ENCODE results near the gene EMILIN1.
A peak's percentile ranks its signal among the peaks of the same experiment; 100 is the strongest.

EMILIN1 gene

DNA sequence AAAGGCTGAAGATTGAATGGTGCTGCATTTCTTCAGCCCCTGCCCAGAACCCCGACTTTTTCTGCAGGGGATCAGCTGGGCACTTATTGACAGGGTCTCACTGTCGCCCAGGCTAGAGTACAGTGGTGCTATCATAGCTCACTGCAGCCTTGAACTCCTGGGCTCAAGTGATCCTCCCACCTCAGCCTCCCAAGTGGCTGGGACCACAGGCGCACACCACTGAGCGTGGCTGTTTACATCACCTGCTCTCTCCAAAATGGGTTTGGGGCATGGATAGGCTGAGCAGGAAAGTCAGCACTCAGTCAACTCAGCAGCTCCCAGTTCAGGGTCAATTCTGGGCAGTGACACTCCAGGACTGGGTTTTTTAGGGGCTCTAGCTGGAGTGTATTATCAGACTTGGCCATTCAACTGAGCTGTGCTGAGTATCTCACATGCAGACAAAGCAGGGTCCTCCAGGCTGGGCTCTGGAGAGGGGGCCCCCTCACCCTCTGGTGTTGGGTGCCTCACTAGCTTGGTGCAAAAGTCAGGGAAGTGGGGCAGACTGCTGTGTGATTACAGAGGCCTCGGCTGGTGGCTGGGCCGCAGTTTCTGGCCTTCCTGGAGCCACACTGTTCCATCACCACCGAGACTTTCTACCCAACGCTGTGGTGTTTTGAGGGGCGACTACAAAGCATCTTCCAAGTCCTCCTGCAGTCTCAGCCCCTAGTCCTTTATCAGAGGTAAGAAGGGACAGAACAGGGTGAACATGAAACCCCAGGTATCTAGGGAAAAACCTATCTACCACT is 49.7 kb downstream of the EMILIN1 start:
- DNase-seq, result no peak

DNA sequence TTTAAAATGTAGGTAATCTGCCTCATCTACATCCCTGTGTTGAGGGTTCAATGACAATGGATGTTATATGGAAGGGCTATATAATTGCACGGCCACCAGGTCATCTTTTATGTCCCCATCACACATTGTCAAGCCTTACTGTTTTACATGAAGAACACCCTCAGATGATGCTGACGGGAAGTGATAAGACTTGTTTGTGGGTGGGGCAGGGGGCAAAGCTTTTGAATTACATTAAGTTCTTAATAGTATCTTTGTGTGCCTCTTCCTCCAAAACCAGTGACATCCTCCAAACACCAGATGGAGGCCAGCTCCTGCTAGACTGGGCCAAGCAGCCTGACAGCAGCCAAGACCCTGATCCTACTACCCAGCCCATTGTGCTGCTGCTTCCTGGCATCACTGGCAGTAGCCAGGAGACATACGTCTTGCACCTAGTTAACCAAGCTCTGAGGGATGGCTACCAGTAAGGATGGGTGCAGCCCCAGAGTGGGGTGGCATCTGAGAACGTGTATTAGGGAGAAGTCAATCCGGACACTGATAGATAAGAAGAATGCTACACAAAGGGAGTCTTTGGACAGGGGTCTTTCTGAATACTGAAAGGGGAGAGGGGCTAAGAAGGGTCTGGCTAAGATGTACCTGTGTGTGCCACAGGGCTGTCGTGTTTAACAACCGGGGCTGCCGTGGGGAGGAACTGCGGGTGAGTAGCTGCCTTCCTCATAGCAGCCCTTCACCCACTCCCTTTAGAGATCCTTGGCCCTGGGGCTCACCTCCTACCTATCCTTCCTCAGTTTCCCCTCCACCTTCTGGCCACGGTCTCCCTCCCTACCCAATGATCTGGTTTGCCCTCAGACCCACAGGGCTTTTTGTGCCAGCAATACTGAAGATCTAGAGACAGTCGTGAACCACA is 50.5 kb downstream of the EMILIN1 start:
- DNase-seq, result no peak

DNA sequence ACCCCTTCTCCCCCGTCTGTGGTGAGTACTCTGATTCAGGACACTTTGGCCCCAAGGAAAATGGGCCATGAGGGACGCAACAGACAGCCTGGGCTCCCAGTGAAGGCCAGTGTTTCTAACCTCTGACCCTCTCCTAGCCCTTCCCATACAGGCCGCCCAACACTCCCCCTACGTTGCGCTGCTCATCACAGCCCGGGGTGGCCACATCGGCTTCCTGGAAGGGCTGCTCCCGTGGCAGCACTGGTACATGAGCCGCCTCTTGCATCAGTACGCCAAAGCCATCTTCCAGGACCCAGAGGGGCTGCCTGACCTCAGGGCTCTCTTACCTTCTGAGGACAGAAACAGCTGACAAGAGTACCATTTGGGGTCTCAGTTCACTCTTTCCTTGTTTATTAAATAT is 52.0 kb downstream of the EMILIN1 start:
- no peak for DNase-seq

DNA sequence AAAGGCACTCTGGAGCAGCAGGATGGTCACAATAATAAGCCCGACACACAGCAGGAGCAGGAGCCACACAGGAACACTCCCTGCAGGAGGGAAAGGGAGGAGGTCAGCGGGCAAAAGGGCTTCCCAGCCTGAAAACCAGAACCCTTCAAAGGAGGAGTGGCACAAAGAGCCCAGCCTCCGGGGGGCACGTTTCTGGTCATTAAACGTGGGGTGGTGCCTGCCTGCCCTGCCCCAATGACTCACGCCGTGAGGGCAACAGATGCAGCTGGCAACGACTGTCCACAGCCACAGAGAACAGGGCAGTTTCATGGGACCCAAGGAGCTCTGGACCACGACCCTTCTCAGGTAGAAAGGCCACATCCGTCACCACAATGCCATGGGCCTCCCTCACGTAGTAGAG is 53.0 kb downstream of the EMILIN1 start:
- DNase-seq, result no peak

DNA sequence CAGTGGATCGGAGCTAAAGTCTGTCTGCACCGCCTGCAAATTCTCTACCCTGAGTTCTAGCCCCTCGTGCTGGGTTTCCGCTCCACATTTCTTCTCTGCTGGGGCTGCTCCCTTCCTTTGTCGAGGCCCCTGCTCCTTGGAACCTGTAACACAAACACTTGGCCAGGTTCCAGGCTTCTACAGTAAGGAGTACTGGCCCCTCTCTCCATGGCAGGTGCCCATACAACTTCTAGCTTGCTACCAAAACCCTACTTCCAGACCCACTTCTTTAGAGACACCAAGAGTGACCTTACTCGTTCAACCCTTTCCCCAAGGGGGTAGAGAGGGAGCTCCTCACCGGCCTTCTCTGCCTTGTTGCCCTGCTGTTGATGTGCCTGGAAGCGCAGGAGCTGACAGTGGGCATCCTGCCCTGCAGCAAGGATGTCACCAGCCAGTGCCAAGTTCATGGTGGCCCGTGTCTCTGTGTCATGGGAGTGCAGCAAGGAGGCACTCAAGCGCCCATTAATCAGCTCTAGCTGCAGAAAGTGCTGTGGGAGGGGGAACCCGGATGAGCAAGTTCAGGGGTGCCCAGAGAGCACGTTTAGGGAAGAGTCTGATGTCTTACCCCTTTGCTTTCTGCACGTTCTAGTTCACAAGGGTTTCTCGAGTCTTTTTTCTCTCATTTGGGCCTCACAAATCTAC is 54.9 kb downstream of the EMILIN1 start:
- DNase-seq, result peak; percentile 35

DNA sequence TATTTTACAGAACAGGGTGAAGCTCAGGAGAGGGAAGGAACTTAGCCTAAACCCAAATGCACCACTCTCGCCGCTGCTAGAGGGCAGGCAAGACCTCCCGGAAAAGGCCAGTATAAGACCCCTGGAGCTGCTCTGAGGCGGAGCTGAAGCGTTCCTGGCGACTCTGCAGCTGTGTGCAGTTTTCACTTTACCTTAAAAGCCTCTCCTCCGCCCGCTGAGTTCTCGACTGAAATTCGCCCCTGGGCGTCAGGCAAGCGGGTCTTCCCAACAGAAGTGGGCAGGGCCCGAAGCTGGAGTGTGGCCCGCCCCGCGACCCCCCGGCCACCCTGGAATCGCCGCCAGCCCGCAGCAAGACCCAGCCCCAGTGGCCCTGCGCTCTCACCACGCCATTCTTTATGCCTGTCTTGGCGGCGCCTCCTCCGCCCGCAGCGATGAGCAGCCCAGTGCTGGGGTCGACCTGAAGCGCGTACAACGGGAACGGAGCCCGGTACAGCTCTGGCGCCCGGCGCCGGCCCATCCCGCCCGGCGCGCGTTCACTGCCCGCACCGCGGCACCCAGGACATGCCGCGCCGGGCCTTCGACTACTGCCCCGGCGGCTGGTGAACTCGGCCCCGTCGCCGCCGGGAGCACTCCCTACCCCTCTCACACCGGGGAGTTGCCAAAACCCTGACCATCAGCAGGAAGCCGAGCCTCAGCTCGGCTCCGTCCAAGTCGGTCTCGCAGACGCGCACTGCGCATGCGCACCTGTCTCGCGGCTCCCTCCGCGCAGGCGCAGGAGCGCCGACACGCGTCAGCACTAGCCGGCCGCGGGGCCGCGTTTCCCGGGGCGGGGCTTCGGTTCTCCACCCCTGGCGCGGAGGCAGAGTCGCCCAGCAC is 55.7 kb downstream of the EMILIN1 start, which contains the start of gene PREB:
Gene PREB (minus strand): TSS at position 732 of the 876 bp plus-strand sequence. CDS start 215 bp downstream, at position 517.
- DNase-seq, result peak; percentile 98

DNA sequence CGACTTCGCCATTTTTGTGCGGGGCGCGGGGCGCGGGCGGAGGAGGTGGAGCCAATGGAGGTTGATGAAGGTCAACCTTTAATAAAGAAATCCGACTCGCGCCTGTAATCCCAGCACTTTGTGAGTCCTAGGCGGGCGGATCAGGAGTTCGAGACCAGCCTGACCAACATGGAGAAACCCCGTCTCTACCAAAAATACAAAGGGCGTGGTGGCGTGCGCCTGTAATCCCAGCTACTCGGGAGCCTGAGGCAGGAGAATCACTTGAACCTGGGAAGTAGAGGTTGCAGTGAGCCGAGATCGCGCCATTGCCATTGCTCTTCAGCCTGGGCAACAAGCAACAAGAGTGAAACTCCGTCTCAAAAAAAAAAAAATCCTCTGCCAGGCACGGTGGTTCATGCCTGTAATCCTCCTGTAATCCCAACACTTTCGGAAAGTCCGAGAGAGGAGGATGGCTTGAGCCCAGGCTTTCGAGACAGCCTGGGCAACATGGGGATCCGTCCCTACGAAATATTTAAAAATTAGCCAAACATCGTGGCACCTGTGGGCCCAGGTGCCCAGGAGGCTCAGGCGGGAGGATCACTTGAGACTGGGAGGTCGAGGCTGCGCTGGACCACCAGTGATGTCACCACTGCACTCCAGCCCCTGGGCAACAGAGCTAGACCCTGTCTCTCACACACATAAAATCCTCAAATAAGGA is 56.5 kb downstream of the EMILIN1 start:
- DNase-seq, result no peak

DNA sequence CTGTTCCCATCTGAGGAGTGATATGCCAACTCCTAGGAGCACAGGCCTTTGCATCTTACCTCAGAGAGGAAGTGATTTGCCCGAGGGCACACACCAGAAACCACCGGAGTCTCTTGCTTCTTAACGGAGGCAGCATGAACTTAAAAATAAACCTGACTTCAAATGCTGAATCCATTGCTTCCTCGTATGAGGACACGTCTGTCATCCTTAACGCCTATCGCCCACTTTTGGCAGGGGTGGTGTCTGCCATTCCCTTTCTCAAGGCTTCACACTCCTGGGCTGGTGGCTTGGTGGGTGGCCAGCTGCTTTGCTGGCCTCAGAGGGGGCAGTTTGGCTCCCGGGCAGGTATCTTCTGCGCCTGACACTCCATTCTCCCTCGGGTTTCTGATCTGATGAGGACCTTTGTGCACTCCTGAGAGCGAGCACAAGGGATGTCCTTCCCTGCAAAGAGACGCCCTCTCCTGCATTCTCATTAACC is 57.1 kb downstream of the EMILIN1 start:
- DNase-seq, result no peak

All from activated CD4-positive, alpha-beta T cell treated with anti-CD3 and anti-CD28 coated beads, Interleukin-2, amount 50 U/mL, for 16 hours (primary cell).